ENCODE results near the gene NAIP.
"Not testable (repeated sequence)": the region's sequence is repeated elsewhere in the genome, so short reads cannot be mapped to it uniquely, and the experiment has no call there.

Gene NAIP

DNA sequence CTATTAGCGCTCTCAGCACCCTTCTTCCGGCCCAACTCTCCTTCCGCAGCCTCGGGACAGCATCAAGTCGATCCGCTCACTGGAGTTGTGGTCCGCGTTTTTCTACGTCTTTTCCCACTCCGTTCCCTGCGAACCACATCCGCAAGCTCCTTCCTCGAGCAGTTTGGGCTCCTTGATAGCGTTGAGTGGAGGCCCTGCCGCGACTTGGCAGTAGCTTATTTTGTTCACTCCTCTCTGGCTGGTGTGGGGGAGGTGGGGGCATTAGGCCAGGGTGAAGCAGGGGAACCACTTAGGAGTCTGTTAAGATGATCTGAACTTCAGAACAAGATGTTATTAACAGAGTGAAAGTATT lies 100.0 kb downstream of the NAIP start:
- DNase-seq (ENCODE audit: low spot score) = not testable (repeated sequence)

Measured in hematopoietic multipotent progenitor cell treated with erythropoietin and hydrocortisone succinate and interleukin-3 and kit ligand, for 17 days (in vitro differentiated cells).